Measurements from ENCODE around the gene BEST1. TPM values are rescaled to one million over a fixed set of nuclear protein-coding genes. Genes with fewer than 3 reads are reported as not detected.

Gene BEST1
- total and polyA plus RNA-seq, 2 of the 13 experiments (the other 11 are each of a cell fraction or from before 2014, with no cell fraction given), result 0.09 to 0.65 TPM

GRCh38 chr11:61975638-61976419 is 25.7 kb downstream of the BEST1 start (continued):
- TF ChIP-seq PRDM10 (CRISPR knock-in tag; IDR thresholded peaks at IDR 0.05; ENCODE audit: low read depth) (no peak), ZNF501 (CRISPR knock-in tag; IDR thresholded peaks at IDR 0.05) (0 out of 2 replicates have a peak, but pooled peaks have one; percentile 32), NR2F1 (CRISPR knock-in tag; IDR thresholded peaks at IDR 0.05) (no peak), RBAK (CRISPR knock-in tag; IDR thresholded peaks at IDR 0.05) (no peak), PRDM4 (CRISPR knock-in tag; IDR thresholded peaks at IDR 0.05; ENCODE audit: borderline replicate concordance) (no peak), HNF4G (IDR thresholded peaks at IDR 0.05; ENCODE audit: borderline replicate concordance, low read depth, low read length) (no peak), HNF4G (CRISPR knock-in tag; IDR thresholded peaks at IDR 0.05; ENCODE audit: borderline replicate concordance, low read depth) (0 out of 2 replicates have a peak, but pooled peaks have one; percentile 31), ZNF281 (CRISPR knock-in tag; IDR thresholded peaks at IDR 0.05; ENCODE audit: borderline replicate concordance) (no peak), HOXA7 (CRISPR knock-in tag; IDR thresholded peaks at IDR 0.05) (no peak), ZBTB4 (CRISPR knock-in tag; IDR thresholded peaks at IDR 0.05; ENCODE audit: borderline replicate concordance) (0 out of 2 replicates have a peak, but pooled peaks have one; percentile 15), EZH2 (conservative IDR thresholded peaks at IDR 0.05; ENCODE audit: low read depth, low read length) (no peak), ZNF510 (CRISPR knock-in tag; IDR thresholded peaks at IDR 0.05; ENCODE audit: low read depth) (no peak), ZNF784 (CRISPR knock-in tag; IDR thresholded peaks at IDR 0.05; ENCODE audit: borderline replicate concordance) (0 out of 2 replicates have a peak, but pooled peaks have one; percentile 35)
